Duodenal mucosa (tissue), 2 donors: ENCODE results near the gene COLEC11.

Experiments
- H3K27ac ChIP-seq: one replicate; pipeline ENCODE4 v1.7.0; 2013; ENCODE audit warnings: low read depth, low read length
- H3K27me3 ChIP-seq, 2 donors: one replicate each; pipeline ENCODE4 v1.7.0; 2013; ENCODE audit warnings: low read length in 2 of 2, control low read depth in 1 of 2; ENCODE audit not compliant: insufficient read depth in 2 of 2, control insufficient read depth in 1 of 2
- H3K36me3 ChIP-seq, 2 donors: one replicate each; pipeline ENCODE4 v1.7.0; 2013; ENCODE audit warnings: low read length in 2 of 2, control low read depth in 1 of 2; ENCODE audit not compliant: insufficient read depth in 2 of 2, control insufficient read depth in 1 of 2
- H3K4me1 ChIP-seq, 2 donors: one replicate each; pipeline ENCODE4 v1.7.0; 2013; ENCODE audit warnings: low read length in 2 of 2, control low read depth in 1 of 2; ENCODE audit not compliant: insufficient read depth in 2 of 2, control insufficient read depth in 1 of 2
- H3K4me3 ChIP-seq, 2 donors: one replicate each; pipeline ENCODE4 v1.7.0; 2013; ENCODE audit warnings: low read length in 2 of 2, low read depth in 1 of 2
- H3K9ac ChIP-seq, 2 donors: one replicate each; pipeline ENCODE4 v1.7.0; 2013; ENCODE audit warnings: low read length in 2 of 2, low read depth in 1 of 2
- H3K9me3 ChIP-seq, 2 donors: one replicate each; pipeline ENCODE4 v1.7.0; 2013; ENCODE audit warnings: low read length in 2 of 2, control low read depth in 1 of 2; ENCODE audit not compliant: control insufficient read depth in 1 of 2

COLEC11 gene

GRCh38 chr2:3584608-3585260 is 10.2 kb upstream of the COLEC11 start:
- no peaks in the 10 kb centered on the region for H3K27me3 ChIP-seq
- peak overlapping the region; percentile 61 for H3K27ac ChIP-seq
- H3K36me3 ChIP-seq: peaks cover 22 to 32% of the 10 kb centered on the region in 2 donors
- peak overlapping the region in 1 of 2 donors; percentile 35 for H3K4me3 ChIP-seq
- H3K9ac ChIP-seq: no peak overlapping the region
- H3K9me3 ChIP-seq: no peaks in the 10 kb centered on the region
- peaks cover 13 to 20% of the 10 kb centered on the region in 2 donors for H3K4me1 ChIP-seq

GRCh38 chr2:3585261-3586109 is 9.4 kb upstream of the COLEC11 start:
- Histone ChIP-seq H3K4me3 (peak overlapping the region; percentile 35 to 48), H3K9ac (peak overlapping the region in 1 of 2 donors; percentile 25), H3K9me3 (no peaks in the 10 kb centered on the region), H3K27ac (peak overlapping the region; percentile 61), H3K4me1 (peaks cover 13 to 20% of the 10 kb centered on the region in 2 donors), H3K36me3 (peaks cover 14 to 25% of the 10 kb centered on the region in 2 donors), H3K27me3 (no peaks in the 10 kb centered on the region)

GRCh38 chr2:3586220-3586619 is 8.7 kb upstream of the COLEC11 start:
- Histone ChIP-seq H3K36me3 (peaks cover 9 to 17% of the 10 kb centered on the region in 2 donors), H3K9ac (peak overlapping the region in 1 of 2 donors; percentile 38), H3K4me3 (no peak overlapping the region), H3K27me3 (no peaks in the 10 kb centered on the region), H3K4me1 (peaks cover 13 to 20% of the 10 kb centered on the region in 2 donors), H3K27ac (peak overlapping the region; percentile 3), H3K9me3 (no peaks in the 10 kb centered on the region)

GRCh38 chr2:3587021-3587420 is 7.9 kb upstream of the COLEC11 start:
- H3K4me3 ChIP-seq: no peak overlapping the region
- no peaks in the 10 kb centered on the region for H3K9me3 ChIP-seq
- no peaks in the 10 kb centered on the region for H3K27me3 ChIP-seq
- H3K27ac ChIP-seq: no peak overlapping the region
- no peak overlapping the region for H3K9ac ChIP-seq
- peaks cover under 1 to 10% of the 10 kb centered on the region in 2 donors for H3K36me3 ChIP-seq
- H3K4me1 ChIP-seq: peaks cover 13 to 20% of the 10 kb centered on the region in 2 donors

GRCh38 chr2:3587432-3587831 is 7.5 kb upstream of the COLEC11 start:
- H3K36me3 ChIP-seq: peaks cover 0 to 6% of the 10 kb centered on the region in 2 donors
- H3K9ac ChIP-seq: no peak overlapping the region

GRCh38 chr2:3588084-3588483 is 6.8 kb upstream of the COLEC11 start:
- no peak overlapping the region for H3K4me3 ChIP-seq
- H3K9me3 ChIP-seq: no peaks in the 10 kb centered on the region
- H3K4me1 ChIP-seq: peaks cover 13 to 20% of the 10 kb centered on the region in 2 donors
- H3K27ac ChIP-seq: no peak overlapping the region
- peaks cover 0 to 6% of the 10 kb centered on the region in 2 donors for H3K36me3 ChIP-seq
- no peak overlapping the region for H3K9ac ChIP-seq
- no peaks in the 10 kb centered on the region for H3K27me3 ChIP-seq

More at GRCh38 chr2:3587432-3587831, 7.5 kb upstream of the COLEC11 start:
- Histone ChIP-seq H3K9me3 (no peaks in the 10 kb centered on the region), H3K4me1 (peaks cover 13 to 20% of the 10 kb centered on the region in 2 donors), H3K4me3 (no peak overlapping the region), H3K27me3 (no peaks in the 10 kb centered on the region), H3K27ac (no peak overlapping the region)

GRCh38 chr2:3589086-3589485 is 5.8 kb upstream of the COLEC11 start:
- H3K9ac ChIP-seq: no peak overlapping the region
- H3K36me3 ChIP-seq: peaks cover 0 to under 1% of the 10 kb centered on the region in 2 donors
- H3K4me3 ChIP-seq: no peak overlapping the region
- no peak overlapping the region for H3K27ac ChIP-seq
- peaks cover 13 to 20% of the 10 kb centered on the region in 2 donors for H3K4me1 ChIP-seq
- no peaks in the 10 kb centered on the region for H3K9me3 ChIP-seq
- no peaks in the 10 kb centered on the region for H3K27me3 ChIP-seq

GRCh38 chr2:3595404-3595803 is 492 bp downstream of the COLEC11 start:
- Histone ChIP-seq H3K27ac (no peak overlapping the region), H3K9ac (no peak overlapping the region), H3K9me3 (no peaks in the 10 kb centered on the region), H3K4me3 (no peak overlapping the region), H3K4me1 (no peaks in the 10 kb centered on the region), H3K27me3 (no peaks in the 10 kb centered on the region), H3K36me3 (no peaks in the 10 kb centered on the region)

- Histone ChIP-seq H3K36me3 (no peaks in the 10 kb centered on the region), H3K27me3 (no peaks in the 10 kb centered on the region), H3K9ac (no peak overlapping the region), H3K27ac (no peak overlapping the region), H3K4me1 (no peaks in the 10 kb centered on the region), H3K9me3 (no peaks in the 10 kb centered on the region), H3K4me3 (no peak overlapping the region)
Measured at GRCh38 chr2:3595985-3596384, 1.1 kb downstream of the COLEC11 start.

- Histone ChIP-seq H3K9ac (no peak overlapping the region), H3K9me3 (no peaks in the 10 kb centered on the region), H3K36me3 (no peaks in the 10 kb centered on the region), H3K27ac (no peak overlapping the region), H3K4me1 (no peaks in the 10 kb centered on the region), H3K27me3 (no peaks in the 10 kb centered on the region), H3K4me3 (no peak overlapping the region)
Measured at GRCh38 chr2:3596901-3597417, 2.0 kb downstream of the COLEC11 start.
